Spinal cord (tissue), 10 donors: Measurements from ENCODE around the gene ATP2C2. TPM values are rescaled to one million over a fixed set of nuclear protein-coding genes. Genes with fewer than 3 reads are reported as not detected.

Source experiments
- DNase-seq, 6 donors: peaks; one replicate each; pipeline versions ENCODE4 v3.0.0 to v3.0.0-alpha.2; 2013 to 2015; ENCODE audit warnings: low spot score in 6 of 6, low read depth in 4 of 6
- H3K27ac ChIP-seq: one replicate; pipeline ENCODE4 v1.5.1; 2013; ENCODE audit warnings: low read depth, low read length, control low read depth
- H3K27me3 ChIP-seq: one replicate; pipeline ENCODE4 v1.6.1; 2013; ENCODE audit warnings: low read length; ENCODE audit not compliant: control insufficient read depth, insufficient read depth
- H3K36me3 ChIP-seq: one replicate; pipeline ENCODE4 v1.6.1; 2013; ENCODE audit warnings: low read length; ENCODE audit not compliant: control insufficient read depth, insufficient read depth
- H3K4me1 ChIP-seq: one replicate; pipeline ENCODE4 v1.6.1; 2013; ENCODE audit warnings: low read length; ENCODE audit not compliant: control insufficient read depth, insufficient read depth
- H3K4me3 ChIP-seq: one replicate; pipeline ENCODE4 v1.5.1; 2013; ENCODE audit warnings: low read depth, low read length, control low read depth
- H3K9me3 ChIP-seq: one replicate; pipeline ENCODE4 v1.6.1; 2013; ENCODE audit warnings: low read length; ENCODE audit not compliant: control insufficient read depth, insufficient read depth
- WGBS: methylation state at CpG from one replicate; pipeline ENCODE4 v1.1.5; 2013; ENCODE audit warnings: missing lambda C conversion rate; ENCODE audit not compliant: insufficient coverage; 5-methylcytosine and 5-hydroxymethylcytosine counted together
- polyA plus RNA-seq, 2 donors: library from polyadenylated mRNA; unstranded; fragments of 120-200 nt; gene quantifications; one replicate each; pipeline ENCODE4 v1.2.1, GENCODE V29; 2013; ENCODE audit not compliant: insufficient read length in 2 of 2
- total RNA-seq, 2 donors: library from RNA; depleted of rRNA in 1 of 2; stranded (reverse); fragments of 120-200 nt in 1 of 2; fragments of >200 nt in 1 of 2; gene quantifications; one replicate each; pipeline versions ENCODE4 v1.2.3 to v1.2.4, GENCODE V29; 2013 to 2014
- donor health status: healthy.

ATP2C2 gene
- total and polyA plus RNA-seq, 4 donors: 1.4 to 4.2 (median 2.7) TPM

- Histone ChIP-seq H3K36me3 (peaks cover 58% of the 10 kb centered on the region), H3K9me3 (no peaks in the 10 kb centered on the region), H3K27ac (no peak overlapping the region), H3K27me3 (no peaks in the 10 kb centered on the region), H3K4me3 (no peak overlapping the region), H3K4me1 (peaks cover 16% of the 10 kb centered on the region)
- 94% methylated on average over 7 of the region's 8 CpGs for WGBS
- no peak for DNase-seq
Observed at GRCh38 chr16:84461029-84461412, 92.7 kb downstream of the ATP2C2 start.

GRCh38 chr16:84461413-84462295, 93.3 kb downstream of the ATP2C2 start:
- Histone ChIP-seq H3K27ac (no peak overlapping the region), H3K27me3 (no peaks in the 10 kb centered on the region), H3K36me3 (peaks cover 58% of the 10 kb centered on the region), H3K9me3 (no peaks in the 10 kb centered on the region), H3K4me1 (peaks cover 16% of the 10 kb centered on the region), H3K4me3 (no peak overlapping the region)
- WGBS: 92% methylated on average over 30 of the region's 30 CpGs
- DNase-seq: no peak

GRCh38 chr16:84462296-84463210, 94.2 kb downstream of the ATP2C2 start:
- peaks cover 58% of the 10 kb centered on the region for H3K36me3 ChIP-seq

GRCh38 chr16:84463221-84463620, 94.9 kb downstream of the ATP2C2 start:
- no peak overlapping the region for H3K27ac ChIP-seq
- H3K4me1 ChIP-seq: peaks cover 16% of the 10 kb centered on the region
- no peaks in the 10 kb centered on the region for H3K9me3 ChIP-seq
- peaks cover 58% of the 10 kb centered on the region for H3K36me3 ChIP-seq
- H3K27me3 ChIP-seq: no peaks in the 10 kb centered on the region
- H3K4me3 ChIP-seq: no peak overlapping the region
- DNase-seq: no peak
- WGBS: 87% methylated on average over 7 of the region's 7 CpGs

More at GRCh38 chr16:84462296-84463210, 94.2 kb downstream of the ATP2C2 start:
- H3K4me1 ChIP-seq: peaks cover 16% of the 10 kb centered on the region
- H3K27ac ChIP-seq: no peak overlapping the region
- no peaks in the 10 kb centered on the region for H3K27me3 ChIP-seq
- WGBS: 79% methylated on average over 24 of the region's 24 CpGs
- no peak overlapping the region for H3K4me3 ChIP-seq
- H3K9me3 ChIP-seq: no peaks in the 10 kb centered on the region
- DNase-seq: no peak

DNA sequence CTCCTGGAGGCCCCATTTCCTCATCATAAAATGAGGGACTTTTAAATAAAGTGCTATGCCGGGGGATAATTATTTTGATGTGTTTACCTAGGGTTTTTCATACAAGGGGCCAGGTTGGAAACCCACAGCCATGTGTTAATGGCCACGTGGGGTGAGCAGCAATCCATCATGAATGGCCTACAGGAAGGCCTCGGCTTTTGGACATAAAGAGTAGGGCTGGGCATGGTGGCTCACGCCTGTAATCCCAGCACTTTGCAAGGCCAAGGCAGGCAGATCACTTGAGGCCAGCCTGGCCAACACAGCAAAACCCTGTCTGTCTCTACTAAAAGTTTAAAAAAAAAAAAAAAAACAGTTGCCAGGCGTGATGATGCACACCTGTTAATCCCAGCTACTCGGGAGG, 95.8 kb downstream of the ATP2C2 start:
- no peak overlapping the region for H3K27ac ChIP-seq
- H3K27me3 ChIP-seq: no peaks in the 10 kb centered on the region
- no peaks in the 10 kb centered on the region for H3K9me3 ChIP-seq
- DNase-seq: no peak
- H3K4me1 ChIP-seq: peaks cover 12% of the 10 kb centered on the region
- peaks cover 51% of the 10 kb centered on the region for H3K36me3 ChIP-seq
- WGBS: 64% methylated on average over 6 of the region's 6 CpGs
- H3K4me3 ChIP-seq: no peak overlapping the region

- peaks cover 7% of the 10 kb centered on the region for H3K4me1 ChIP-seq
- no peak overlapping the region for H3K4me3 ChIP-seq
- peaks cover 43% of the 10 kb centered on the region for H3K36me3 ChIP-seq
- no peak for DNase-seq
- H3K27ac ChIP-seq: no peak overlapping the region
- H3K27me3 ChIP-seq: no peaks in the 10 kb centered on the region
- 92% methylated on average over 6 of the region's 6 CpGs for WGBS
- H3K9me3 ChIP-seq: no peaks in the 10 kb centered on the region
Observed at GRCh38 chr16:84465154-84465553, 96.8 kb downstream of the ATP2C2 start.

GRCh38 chr16:84466692-84467091, 98.4 kb downstream of the ATP2C2 start:
- Histone ChIP-seq H3K4me1 (peaks cover 5% of the 10 kb centered on the region), H3K27me3 (no peaks in the 10 kb centered on the region), H3K9me3 (no peaks in the 10 kb centered on the region), H3K4me3 (no peak overlapping the region), H3K36me3 (peaks cover 30% of the 10 kb centered on the region), H3K27ac (no peak overlapping the region)
- no CpG with 5 or more reads among the region's 4 CpGs for WGBS
- DNase-seq: no peak

DNA sequence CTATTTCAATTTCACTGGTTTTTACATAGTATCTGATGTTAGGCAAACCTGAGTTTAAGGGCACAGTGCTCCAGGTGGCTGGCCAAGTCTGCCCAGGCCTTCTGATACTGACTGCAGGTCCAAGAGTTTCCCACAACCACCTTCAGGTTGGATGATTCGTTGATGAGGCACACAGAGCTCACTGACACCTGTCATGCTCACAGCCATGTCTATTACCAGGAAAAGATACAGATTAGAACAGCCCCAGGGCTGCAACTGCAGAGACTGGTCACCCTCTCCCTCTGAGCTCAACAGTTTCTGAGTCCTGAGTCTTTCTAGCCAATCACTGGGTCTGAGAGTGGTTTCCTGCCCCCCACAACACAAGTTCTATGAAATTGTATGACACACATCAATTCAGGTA, 98.9 kb downstream of the ATP2C2 start:
- no peak for DNase-seq
- no peak overlapping the region for H3K27ac ChIP-seq
- H3K36me3 ChIP-seq: peaks cover 24% of the 10 kb centered on the region
- no peaks in the 10 kb centered on the region for H3K9me3 ChIP-seq
- no peak overlapping the region for H3K4me3 ChIP-seq
- H3K4me1 ChIP-seq: peaks cover 5% of the 10 kb centered on the region
- whole genome bisulfite sequencing: 100% methylated on average over 1 of the region's 1 CpG
- no peaks in the 10 kb centered on the region for H3K27me3 ChIP-seq

DNA sequence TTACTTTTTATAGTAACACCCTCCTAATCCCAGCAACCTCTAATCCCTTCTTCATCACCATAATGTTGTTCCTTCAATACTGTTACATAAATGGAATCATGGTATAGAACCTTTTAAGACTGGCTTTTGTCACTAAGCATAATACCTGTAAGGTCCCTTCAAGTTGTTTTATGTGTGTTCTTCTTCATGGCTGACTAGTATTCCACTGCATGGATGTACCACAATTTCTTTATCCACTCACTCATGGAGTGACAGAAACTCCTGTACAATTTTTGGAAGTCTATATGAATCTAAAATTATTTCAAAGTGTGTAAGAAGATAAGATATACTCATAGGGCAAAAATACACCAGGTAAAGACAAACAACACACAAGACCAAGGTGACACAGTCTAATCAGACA, 99.4 kb downstream of the ATP2C2 start:
- H3K36me3 ChIP-seq: peaks cover 20% of the 10 kb centered on the region
- H3K27me3 ChIP-seq: no peaks in the 10 kb centered on the region

More for the DNA sequence above, 99.4 kb downstream of the ATP2C2 start:
- H3K4me3 ChIP-seq: no peak overlapping the region
- H3K27ac ChIP-seq: no peak overlapping the region
- H3K9me3 ChIP-seq: no peaks in the 10 kb centered on the region
- DNase-seq: no peak
- peaks cover 5% of the 10 kb centered on the region for H3K4me1 ChIP-seq
